Smooth muscle cell (in vitro differentiated cells): ENCODE measurements around the gene SLAIN2. TPM values are rescaled to one million over a fixed set of nuclear protein-coding genes. Genes with fewer than 3 reads are reported as not detected.

Source experiments
- DNase-seq: peaks from one replicate; lab custom pipeline; 2025; ENCODE audit not compliant: unreplicated experiment; lab: John Stamatoyannopoulos, UW
- H2AFZ ChIP-seq: fragments of 200-600 bp; sonication (generic); 2 replicates; pipeline ENCODE4 v1.6.0; 2016; ENCODE audit warnings: antibody characterized with exemption, low read depth, mild to moderate bottlenecking
- H3F3A ChIP-seq: fragments of 200-600 bp; sonication (generic); 2 replicates; pipeline ENCODE4 v1.6.0; 2017; ENCODE audit warnings: antibody characterized with exemption, low read depth
- H3K27ac ChIP-seq: fragments of 200-600 bp; sonication (generic); 2 replicates; pipeline ENCODE4 v1.5.1; 2016; ENCODE audit warnings: low read depth, mild to moderate bottlenecking
- H3K27me3 ChIP-seq: fragments of 200-600 bp; sonication (generic); 2 replicates; pipeline ENCODE4 v1.6.1; 2016; ENCODE audit warnings: low read depth, mild to moderate bottlenecking
- H3K36me3 ChIP-seq: fragments of 200-600 bp; sonication (generic); 2 replicates; pipeline ENCODE4 v1.5.1; 2016; ENCODE audit warnings: low read depth
- H3K4me1 ChIP-seq: fragments of 200-600 bp; sonication (generic); 2 replicates; pipeline ENCODE4 v1.5.1; 2016; ENCODE audit warnings: low read depth
- H3K4me2 ChIP-seq: fragments of 200-600 bp; sonication (generic); 2 replicates; pipeline ENCODE4 v1.6.0; 2016; ENCODE audit warnings: mild to moderate bottlenecking
- H3K4me3 ChIP-seq: fragments of 200-600 bp; sonication (generic); 2 replicates; pipeline ENCODE4 v1.5.1; 2016; ENCODE audit warnings: mild to moderate bottlenecking
- H3K79me2 ChIP-seq: fragments of 200-600 bp; sonication (generic); 2 replicates; pipeline ENCODE4 v1.6.0; 2016; ENCODE audit warnings: low read depth, mild to moderate bottlenecking
- H3K9ac ChIP-seq: fragments of 200-600 bp; sonication (generic); 2 replicates; pipeline ENCODE4 v1.6.0; 2016; ENCODE audit warnings: low read depth
- H3K9me3 ChIP-seq: fragments of 200-600 bp; sonication (generic); replicated peaks from 2 replicates; pipeline ENCODE4 v1.5.1; 2016; ENCODE audit warnings: low read depth
- H4K20me1 ChIP-seq: fragments of 200-600 bp; sonication (generic); 2 replicates; pipeline ENCODE4 v1.6.0; 2016; ENCODE audit warnings: low read depth
- CTCF ChIP-seq: fragments of 200-600 bp; sonication (generic); IDR thresholded peaks from 2 replicates; pipeline ENCODE4 v1.5.1; 2017; ENCODE audit warnings: borderline replicate concordance, mild to moderate bottlenecking, antibody characterized with exemption; ENCODE audit not compliant: insufficient read depth, poor library complexity, severe bottlenecking
- WGBS: methylation state at CpG from one replicate; pipeline ENCODE4 v1.1.7; 2016; ENCODE audit warnings: low lambda C conversion rate; 5-methylcytosine and 5-hydroxymethylcytosine counted together
- polyA plus RNA-seq: library from polyadenylated mRNA; unstranded; fragments of >200 nt; fragmentation: Nextera tagmentation; extraction: Ambion mirVana; gene quantifications from 2 replicates; pipeline ENCODE4 v1.2.1, GENCODE V29; 2016
- total RNA-seq: library from RNA; depleted of rRNA; stranded (reverse); fragments of >200 nt; gene quantifications from 2 replicates; pipeline ENCODE4 v1.2.3, GENCODE V29; 2014

The SLAIN2 gene
- total and polyA plus RNA-seq, 2 experiments from 2014 or later = 46.4 to 143 TPM

GRCh38 chr4:48329193-48329592 is 12.1 kb upstream of the SLAIN2 start:
- H3F3A ChIP-seq = peaks cover 6% of the 10 kb centered on the region
- H3K4me2 ChIP-seq = peak overlapping the region; percentile 80
- peak overlapping the region; percentile 98 for H3K27ac ChIP-seq
- H3K4me3 ChIP-seq = no peak overlapping the region
- H3K4me1 ChIP-seq = peaks cover 19% of the 10 kb centered on the region
- no peaks in the 10 kb centered on the region for H4K20me1 ChIP-seq
- WGBS = 76% methylated on average over 1 of the region's 1 CpG
- DNase-seq = no peak
- H3K9me3 ChIP-seq = no peaks in the 10 kb centered on the region
- TF ChIP-seq CTCF = no peak
- H2AFZ ChIP-seq = no peak overlapping the region
- no peaks in the 10 kb centered on the region for H3K79me2 ChIP-seq
- H3K9ac ChIP-seq = peak overlapping the region; percentile 86
- no peaks in the 10 kb centered on the region for H3K36me3 ChIP-seq
- no peaks in the 10 kb centered on the region for H3K27me3 ChIP-seq

- no peak for DNase-seq
- Histone ChIP-seq H3F3A (peaks cover 6% of the 10 kb centered on the region), H3K4me3 (peak overlapping the region; percentile 24), H3K79me2 (no peaks in the 10 kb centered on the region), H2AFZ (no peak overlapping the region), H3K27ac (peak overlapping the region; percentile 98), H3K27me3 (no peaks in the 10 kb centered on the region), H3K36me3 (no peaks in the 10 kb centered on the region), H3K9me3 (no peaks in the 10 kb centered on the region), H3K4me2 (peak overlapping the region; percentile 80), H4K20me1 (no peaks in the 10 kb centered on the region), H3K4me1 (peaks cover 19% of the 10 kb centered on the region), H3K9ac (peak overlapping the region; percentile 86)
- TF ChIP-seq CTCF = no peak
Observed at GRCh38 chr4:48329976-48330375, 11.4 kb upstream of the SLAIN2 start.

GRCh38 chr4:48331577-48332330 is 9.6 kb upstream of the SLAIN2 start:
- Histone ChIP-seq H3K4me2 (peak overlapping the region; percentile 80), H3K27me3 (no peaks in the 10 kb centered on the region), H3K4me3 (no peak overlapping the region), H3K9me3 (no peaks in the 10 kb centered on the region), H3K79me2 (no peaks in the 10 kb centered on the region), H3F3A (peaks cover 6% of the 10 kb centered on the region), H3K4me1 (peaks cover 19% of the 10 kb centered on the region), H2AFZ (no peak overlapping the region), H3K27ac (peak overlapping the region; percentile 98), H4K20me1 (no peaks in the 10 kb centered on the region), H3K9ac (peak overlapping the region; percentile 86), H3K36me3 (no peaks in the 10 kb centered on the region)
- no peak for DNase-seq
- TF ChIP-seq CTCF = no peak
- 50% methylated on average over 9 of the region's 9 CpGs for WGBS

GRCh38 chr4:48332661-48333060 is 8.7 kb upstream of the SLAIN2 start:
- no peak for DNase-seq
- Histone ChIP-seq H2AFZ (no peak overlapping the region), H3K4me1 (peaks cover 19% of the 10 kb centered on the region), H3K4me2 (peak overlapping the region; percentile 41), H3K79me2 (no peaks in the 10 kb centered on the region), H3K36me3 (no peaks in the 10 kb centered on the region), H3F3A (peaks cover 6% of the 10 kb centered on the region), H3K27me3 (no peaks in the 10 kb centered on the region), H3K9me3 (no peaks in the 10 kb centered on the region), H3K9ac (peak overlapping the region; percentile 86), H4K20me1 (no peaks in the 10 kb centered on the region), H3K4me3 (no peak overlapping the region), H3K27ac (peak overlapping the region; percentile 98)
- WGBS = 92% methylated on average over 5 of the region's 5 CpGs
- no peak for TF ChIP-seq CTCF
